ENCODE measurements around the gene PHF2.

The PHF2 gene

DNA sequence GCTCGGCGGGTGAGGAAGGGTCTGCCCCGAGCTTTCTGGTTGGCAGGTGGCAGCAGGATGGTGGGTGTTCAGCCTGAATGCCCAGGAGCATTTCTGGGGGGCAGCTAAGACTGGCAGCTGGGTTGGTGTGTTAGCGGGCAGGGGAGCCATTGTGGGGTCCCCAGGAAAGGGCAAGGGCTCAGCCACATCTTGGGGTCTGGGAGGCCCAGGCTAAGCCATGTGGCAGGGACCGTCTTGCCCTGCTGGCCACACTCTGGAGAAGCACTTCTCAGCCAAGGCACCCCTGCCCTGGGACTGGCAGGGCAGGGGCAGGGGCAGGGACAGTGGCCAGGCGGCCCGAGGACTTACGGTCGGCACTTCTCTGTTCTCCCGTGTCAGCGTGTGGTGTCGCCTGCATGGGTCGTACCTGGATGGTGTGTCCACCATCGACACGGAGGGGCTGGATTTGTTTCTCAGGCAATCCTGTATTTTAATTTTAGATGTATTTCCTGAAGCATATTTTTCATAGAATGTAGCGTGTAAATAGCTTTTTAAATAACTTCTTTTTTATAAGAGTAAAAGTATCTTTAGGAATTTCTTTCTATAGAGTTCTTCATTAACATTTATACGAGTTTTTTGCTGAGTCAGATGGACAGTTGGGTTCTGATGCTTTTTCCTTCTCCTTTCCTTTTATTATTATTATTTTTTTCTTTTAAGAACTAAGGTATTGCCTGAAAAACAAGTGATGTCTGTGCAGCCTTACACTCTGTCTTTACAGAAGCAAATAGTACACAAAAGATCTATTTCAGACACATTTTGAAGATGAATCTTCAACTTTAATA is 102.0 kb downstream of the PHF2 start:
- no peak for DNase-seq (ENCODE audit: low read depth)

DNA sequence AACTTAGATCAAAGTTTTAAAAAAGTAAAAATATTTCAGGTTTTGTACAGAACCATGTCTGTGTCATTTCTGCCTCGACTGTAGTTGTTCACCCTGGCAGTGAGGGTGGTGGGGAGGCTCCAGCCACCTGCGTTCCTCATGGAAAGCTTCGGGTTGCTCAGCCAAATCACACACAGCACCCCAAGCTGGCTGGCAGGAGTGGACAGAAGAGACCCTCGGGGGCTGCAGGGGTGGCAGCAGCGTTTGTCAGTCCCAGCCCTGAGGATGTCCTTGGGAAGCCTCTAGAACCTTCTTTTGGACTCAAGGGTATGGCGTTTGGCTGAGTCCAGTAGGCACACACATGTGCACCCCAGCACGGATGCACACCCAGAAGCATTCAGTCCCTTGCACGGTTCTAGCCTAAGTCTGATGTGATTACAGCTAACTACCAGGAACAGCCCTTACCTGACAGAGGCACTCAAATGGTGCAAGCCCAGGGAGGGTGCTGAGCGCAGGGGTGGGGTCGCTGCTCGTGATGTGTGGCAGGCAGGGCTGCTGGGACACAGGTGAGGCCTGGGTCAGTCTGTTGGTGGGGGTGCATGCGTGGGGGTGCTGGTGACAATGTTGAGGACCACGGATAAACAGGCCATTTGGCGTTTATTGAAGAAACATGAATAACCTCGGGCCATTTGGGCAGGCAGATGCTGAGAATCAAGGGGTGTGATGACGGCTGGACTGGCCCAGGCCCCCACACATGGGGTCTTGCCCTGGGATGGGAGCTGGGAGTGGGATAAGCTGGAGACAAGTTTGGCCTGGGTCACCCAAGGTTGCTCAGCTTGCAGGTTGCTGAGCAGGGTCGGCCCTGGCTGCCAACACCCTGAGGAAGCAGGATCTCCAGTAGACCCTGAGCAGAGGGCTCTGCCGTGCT is 103.4 kb downstream of the PHF2 start:
- no peak for DNase-seq (ENCODE audit: low read depth)

- DNase-seq (ENCODE audit: low read depth) = no peak
Measured at GRCh38 chr9:93680443-93681268, 104.3 kb downstream of the PHF2 start.

- no peak for DNase-seq (ENCODE audit: low read depth)
Measured at GRCh38 chr9:93681269-93682154, 105.1 kb downstream of the PHF2 start.

GRCh38 chr9:93682155-93682968 is 106.0 kb downstream of the PHF2 start:
- DNase-seq (ENCODE audit: low read depth) = peak; percentile 58

DNA sequence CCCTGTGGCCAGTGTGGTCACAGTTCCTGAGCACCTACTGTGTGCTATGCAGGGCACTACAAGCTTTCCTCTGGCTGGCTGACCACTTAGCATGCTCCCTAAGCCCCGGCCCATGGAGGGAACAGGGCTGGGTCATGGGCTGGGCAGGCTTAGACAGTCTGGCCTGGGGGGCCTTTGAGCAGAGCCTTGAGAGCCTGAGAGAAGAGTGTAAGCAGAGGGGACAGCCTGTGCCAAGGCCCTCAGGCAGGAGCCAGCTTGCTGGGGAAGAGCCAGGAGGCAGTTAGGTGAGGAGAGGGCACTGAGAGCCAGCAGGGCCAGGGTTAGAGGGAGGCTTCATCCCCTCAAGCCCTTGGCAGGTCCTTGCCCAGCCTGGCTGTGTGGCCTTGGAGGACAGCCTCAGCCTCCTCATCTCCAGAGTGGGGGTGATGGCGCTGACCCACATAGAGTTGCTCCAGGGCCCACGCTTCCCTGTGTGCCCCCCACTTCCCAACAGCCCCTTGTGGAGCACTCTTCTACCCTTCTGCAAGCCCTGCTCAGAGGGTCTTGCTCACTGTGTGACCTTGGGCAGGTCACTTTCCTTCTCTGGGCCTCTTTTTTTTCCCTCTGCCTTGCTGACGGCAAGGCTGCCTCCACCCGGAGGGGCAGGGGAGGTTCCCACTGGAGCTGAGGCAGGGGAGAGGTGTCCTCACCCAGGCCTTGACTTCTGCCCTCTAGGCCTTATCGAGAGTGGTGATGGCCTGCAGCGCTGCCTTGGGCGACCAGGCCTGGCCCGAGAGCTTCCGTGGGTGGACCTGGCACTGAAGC is 107.1 kb downstream of the PHF2 start:
- DNase-seq (ENCODE audit: low read depth) = no peak

- no peak for DNase-seq (ENCODE audit: low read depth)
Measured at GRCh38 chr9:93684161-93684765, 107.9 kb downstream of the PHF2 start.

- no peak for DNase-seq (ENCODE audit: low read depth)
Measured at GRCh38 chr9:93684806-93685543, 108.6 kb downstream of the PHF2 start.

DNA sequence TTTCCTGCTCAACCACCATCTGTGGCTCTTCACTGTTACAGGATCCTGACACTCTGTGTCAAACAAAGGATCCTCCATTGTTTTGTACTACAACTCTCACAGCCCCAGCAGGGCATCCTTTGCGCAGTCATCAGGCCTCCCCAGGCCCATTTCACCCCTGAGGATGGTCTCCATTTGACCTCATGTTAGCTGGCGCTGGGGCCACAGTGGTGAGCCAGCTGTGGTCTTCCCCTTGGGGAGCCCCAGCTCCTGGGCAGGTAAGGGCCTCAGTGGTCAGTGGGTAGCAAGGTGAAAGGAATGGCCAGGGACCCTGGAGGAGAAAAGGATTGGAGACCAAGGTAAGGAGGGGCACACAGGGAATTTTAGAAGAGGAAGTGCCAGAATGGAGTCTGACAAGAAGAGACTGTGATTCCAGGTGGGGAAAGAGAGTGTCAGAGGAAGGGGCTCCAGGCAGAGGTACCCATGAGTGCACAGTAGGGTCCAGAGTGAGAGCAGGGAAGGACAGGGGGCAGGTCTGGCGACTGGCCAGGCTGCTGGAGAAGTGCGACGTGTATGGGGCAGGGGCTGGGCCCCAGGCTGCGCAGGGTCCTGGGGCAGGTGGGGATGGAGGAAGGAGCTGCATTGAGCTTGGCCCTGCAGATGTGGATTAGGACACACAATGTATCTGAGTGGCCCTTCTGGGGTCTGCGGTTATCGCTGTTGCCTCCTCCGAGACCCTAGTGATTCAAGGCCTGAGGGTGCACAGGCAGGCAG is 109.9 kb downstream of the PHF2 start:
- DNase-seq (ENCODE audit: low read depth) = no peak

DNA sequence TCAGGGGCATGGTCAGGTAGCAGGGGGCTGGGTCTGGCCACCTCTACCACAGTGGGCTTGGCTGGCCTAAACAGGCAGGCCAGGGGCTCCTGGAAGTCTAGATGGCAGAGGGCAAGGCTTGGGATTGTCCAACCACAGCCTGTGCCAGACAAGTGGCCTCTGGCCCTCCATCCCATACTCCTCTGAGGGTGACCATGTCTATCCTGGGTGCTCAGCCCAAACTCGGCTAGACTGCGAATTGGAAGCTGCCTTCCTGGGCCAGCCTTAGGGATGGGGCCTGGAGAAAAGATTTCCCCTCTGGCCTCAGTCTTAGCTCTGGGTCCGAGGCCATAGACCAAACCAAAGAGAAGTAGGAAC is 110.5 kb downstream of the PHF2 start:
- DNase-seq (ENCODE audit: low read depth) = no peak

DNA sequence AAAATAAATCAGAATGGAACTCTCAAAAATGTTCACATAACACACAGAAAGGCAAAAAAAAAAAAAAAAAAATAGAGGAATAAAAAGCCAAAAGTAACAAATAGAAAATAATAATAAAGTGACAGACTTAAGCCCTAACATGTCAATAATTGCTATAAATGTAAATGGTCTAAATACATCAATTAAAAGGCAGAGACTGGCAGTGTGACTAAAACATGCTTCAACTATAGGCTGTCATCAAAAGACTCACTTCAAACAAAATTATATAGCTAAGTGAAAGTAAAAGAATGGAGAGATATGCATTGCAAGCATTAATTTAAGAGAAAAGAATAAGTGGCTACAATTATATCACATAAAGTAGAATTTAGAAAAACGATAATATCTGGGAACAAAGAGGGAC is 114.2 kb downstream of the PHF2 start:
- DNase-seq (ENCODE audit: low read depth) = no peak

- DNase-seq (ENCODE audit: low read depth) = peak; percentile 42
Measured at GRCh38 chr9:93693129-93693528, 116.7 kb downstream of the PHF2 start.

DNA sequence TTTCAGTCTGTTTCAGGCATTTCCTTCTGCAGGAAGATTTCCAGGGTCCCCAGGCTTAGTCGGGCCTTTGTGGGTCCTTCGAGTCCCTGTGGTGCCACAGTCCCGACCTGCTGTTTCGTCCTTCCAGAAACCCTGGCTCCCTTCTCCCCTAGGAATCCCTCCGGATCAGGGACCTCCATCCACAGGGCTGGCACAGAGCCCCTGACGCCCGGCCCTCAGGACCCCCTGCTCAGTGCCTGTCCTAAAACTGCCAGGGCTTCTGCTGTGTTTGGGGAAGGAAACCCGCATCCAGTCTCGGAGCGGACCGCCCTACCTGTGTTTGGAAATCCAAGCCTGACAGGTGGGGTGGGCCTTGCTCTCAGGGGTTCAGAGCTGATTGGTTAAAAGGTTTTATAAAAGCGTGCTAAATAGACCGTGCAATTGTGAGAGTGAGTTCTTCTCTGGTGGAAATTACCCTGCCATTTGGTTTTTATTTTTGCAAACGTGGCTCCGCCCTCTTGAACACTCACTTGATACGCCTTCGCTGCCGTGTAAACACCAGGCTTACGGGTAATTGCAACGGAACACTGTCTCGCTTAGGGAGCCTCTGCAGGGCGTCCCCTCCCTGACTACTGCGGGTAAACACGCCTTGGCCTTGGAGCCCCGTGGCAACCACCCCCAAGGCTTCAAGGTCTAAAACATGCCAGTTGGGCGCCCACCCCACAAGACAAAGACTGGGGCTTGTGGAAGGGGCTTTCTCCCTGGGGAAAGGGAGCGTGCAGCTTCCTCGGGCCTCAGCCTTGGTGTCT is 121.2 kb downstream of the PHF2 start:
- peak; percentile 31 for DNase-seq (ENCODE audit: low read depth)

DNA sequence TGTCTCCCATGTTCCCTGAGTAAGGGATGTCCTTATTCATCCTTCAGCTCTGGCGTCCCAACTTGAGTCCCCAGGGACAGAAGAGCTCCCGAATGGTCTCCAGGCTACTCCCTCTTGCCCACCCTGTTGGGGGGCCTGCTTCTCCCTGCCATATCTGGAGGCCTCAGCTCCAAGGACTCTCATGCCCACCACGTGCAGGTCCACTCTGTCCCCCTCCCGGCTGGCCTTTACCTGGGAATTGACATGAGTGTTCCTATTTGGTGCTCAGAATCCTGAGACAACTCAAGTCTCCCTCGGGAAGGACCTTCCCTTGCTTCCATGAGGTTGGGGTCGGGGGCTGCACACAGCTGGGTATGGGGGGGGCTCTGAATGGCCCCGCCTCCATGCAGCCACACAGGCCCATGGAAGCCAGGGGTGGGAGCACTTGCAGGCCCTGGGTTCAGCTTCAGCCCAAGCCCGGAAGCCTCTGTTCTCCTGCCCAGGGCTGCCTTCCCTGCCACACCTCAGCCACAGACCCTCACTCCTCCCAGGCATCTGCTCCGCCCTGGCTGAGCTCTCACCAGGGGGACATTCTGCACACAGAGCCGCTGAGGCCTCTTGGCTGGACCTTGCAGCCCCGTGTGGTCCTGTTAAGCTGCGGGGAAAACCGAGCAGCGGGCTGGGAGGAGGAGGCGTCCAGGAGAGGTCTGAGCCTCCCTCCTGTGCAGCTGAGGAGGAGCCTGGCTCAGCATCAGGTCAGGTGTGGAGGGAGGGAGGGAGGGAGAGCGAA is 121.9 kb downstream of the PHF2 start:
- DNase-seq (ENCODE audit: low read depth) = no peak

GRCh38 chr9:93699650-93700049 is 123.3 kb downstream of the PHF2 start:
- no peak for DNase-seq (ENCODE audit: low read depth)
